ENCODE measurements around the gene KANSL3.

The KANSL3 gene

DNA sequence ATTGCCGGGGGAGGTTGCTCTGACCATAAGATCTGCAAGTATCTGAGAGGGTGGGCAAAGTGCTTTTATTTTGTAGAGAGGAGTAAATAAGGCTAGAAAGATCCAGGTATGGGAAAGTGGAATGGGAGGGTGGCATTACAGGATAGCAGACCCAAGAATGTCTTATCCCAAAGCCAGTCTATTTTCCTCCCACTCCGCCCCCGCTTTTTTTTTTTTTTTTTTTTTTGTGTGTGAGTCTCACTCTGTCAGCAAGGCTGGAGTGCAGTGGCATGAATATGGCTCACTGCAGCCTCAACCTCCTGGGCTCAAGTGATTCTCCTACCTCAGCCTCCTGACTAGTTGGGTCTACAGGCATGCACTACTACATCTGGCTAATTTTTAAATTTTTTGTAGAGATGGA lies 70.0 kb downstream of the KANSL3 start:
- no peak for TF ChIP-seq GATA2 (IDR thresholded peaks at IDR 0.05; ENCODE audit: low read depth, low read length)
- TF ChIP-seq GATA3 (IDR thresholded peaks at IDR 0.05; ENCODE audit: low read depth, low read length): no peak

DNA sequence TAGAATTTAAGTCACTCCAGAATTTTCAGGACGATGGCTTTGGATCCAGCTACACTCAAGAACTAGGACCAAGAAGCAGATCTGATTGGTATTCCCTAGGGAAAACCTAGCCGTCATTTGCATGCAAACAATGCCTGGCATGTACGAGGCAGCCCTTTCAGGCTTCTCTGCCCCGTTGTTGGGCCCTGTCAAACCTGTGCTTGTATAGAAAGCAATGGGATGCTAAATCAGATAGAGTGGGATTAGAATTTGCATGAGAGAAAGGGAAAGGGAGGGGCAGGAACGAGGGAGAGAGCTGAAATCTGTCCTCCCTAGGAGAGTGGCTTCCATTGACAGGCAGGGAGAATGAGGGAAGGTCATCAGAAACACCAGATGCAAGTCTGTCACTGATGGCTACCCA lies 73.0 kb downstream of the KANSL3 start:
- TF ChIP-seq GATA3 (IDR thresholded peaks at IDR 0.05; ENCODE audit: low read depth, low read length): no peak
- no peak for TF ChIP-seq GATA2 (IDR thresholded peaks at IDR 0.05; ENCODE audit: low read depth, low read length)

- TF ChIP-seq GATA2 (IDR thresholded peaks at IDR 0.05; ENCODE audit: low read depth, low read length) (no peak), GATA3 (IDR thresholded peaks at IDR 0.05; ENCODE audit: low read depth, low read length) (no peak)
These were observed 73.5 kb downstream of the KANSL3 start for GRCh38 chr2:96564563-96564962.

DNA sequence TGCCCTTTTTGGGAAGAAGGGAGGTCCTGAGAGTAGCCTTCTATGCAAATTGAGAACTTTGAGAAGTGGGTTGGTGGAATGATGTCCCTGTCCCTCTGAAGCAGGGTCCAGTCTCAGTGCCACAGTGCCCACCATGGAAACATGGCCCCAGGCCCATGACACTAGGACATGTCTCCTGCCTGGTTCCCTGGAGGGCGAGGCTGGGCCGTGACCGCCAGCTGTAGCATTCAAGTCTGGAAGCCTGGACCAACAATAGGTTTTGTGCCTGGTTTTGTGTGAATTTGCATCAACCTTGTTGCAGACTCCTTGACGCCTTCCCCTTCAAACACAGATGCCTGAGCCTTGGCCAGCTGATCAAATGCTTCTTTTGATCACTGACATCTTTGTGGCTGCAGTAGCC lies 74.1 kb downstream of the KANSL3 start:
- TF ChIP-seq GATA3 (IDR thresholded peaks at IDR 0.05; ENCODE audit: low read depth, low read length): no peak
- TF ChIP-seq GATA2 (IDR thresholded peaks at IDR 0.05; ENCODE audit: low read depth, low read length): no peak

DNA sequence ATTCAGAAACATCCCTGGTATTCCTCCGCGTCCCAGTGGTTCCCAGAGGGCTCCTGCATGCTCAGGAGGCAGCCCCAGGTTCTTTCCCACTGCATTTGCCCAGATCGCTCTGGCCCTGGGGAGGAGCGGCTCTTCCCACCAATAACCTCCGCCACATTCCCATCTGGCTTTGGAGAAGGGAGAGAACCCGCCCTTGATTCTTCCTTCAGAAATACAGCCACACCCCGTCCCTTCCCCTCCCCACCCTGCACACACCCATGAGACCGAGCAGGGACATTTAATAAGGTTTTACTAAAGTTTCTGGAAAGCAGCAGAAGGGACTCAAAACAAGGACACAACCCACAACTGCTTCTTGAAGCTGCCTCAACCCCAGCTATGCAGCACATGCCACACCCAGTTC lies 79.6 kb downstream of the KANSL3 start:
- TF ChIP-seq GATA2 (IDR thresholded peaks at IDR 0.05; ENCODE audit: low read depth, low read length): no peak
- no peak for TF ChIP-seq GATA3 (IDR thresholded peaks at IDR 0.05; ENCODE audit: low read depth, low read length)

DNA sequence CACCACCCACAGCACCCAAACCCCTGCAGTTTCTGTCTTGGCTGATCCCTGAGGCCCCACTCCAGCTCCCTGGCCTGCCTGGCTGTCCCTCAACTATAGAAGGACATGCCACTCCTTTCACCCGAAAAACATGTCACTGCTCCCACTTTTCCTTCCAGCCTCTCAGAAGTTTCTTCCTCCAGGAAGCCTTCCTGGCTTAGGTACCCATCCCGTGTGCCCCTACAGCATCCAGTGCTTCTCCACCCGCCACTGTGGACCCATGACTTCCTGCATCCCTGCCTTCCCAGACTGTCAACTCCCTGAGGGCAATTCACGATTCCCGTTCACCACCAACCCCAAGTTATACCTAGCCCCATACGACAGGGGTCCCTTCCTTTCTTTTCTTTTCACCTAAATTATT lies 80.1 kb downstream of the KANSL3 start:
- TF ChIP-seq GATA3 (IDR thresholded peaks at IDR 0.05; ENCODE audit: low read depth, low read length) (no peak), GATA2 (IDR thresholded peaks at IDR 0.05; ENCODE audit: low read depth, low read length) (no peak)

DNA sequence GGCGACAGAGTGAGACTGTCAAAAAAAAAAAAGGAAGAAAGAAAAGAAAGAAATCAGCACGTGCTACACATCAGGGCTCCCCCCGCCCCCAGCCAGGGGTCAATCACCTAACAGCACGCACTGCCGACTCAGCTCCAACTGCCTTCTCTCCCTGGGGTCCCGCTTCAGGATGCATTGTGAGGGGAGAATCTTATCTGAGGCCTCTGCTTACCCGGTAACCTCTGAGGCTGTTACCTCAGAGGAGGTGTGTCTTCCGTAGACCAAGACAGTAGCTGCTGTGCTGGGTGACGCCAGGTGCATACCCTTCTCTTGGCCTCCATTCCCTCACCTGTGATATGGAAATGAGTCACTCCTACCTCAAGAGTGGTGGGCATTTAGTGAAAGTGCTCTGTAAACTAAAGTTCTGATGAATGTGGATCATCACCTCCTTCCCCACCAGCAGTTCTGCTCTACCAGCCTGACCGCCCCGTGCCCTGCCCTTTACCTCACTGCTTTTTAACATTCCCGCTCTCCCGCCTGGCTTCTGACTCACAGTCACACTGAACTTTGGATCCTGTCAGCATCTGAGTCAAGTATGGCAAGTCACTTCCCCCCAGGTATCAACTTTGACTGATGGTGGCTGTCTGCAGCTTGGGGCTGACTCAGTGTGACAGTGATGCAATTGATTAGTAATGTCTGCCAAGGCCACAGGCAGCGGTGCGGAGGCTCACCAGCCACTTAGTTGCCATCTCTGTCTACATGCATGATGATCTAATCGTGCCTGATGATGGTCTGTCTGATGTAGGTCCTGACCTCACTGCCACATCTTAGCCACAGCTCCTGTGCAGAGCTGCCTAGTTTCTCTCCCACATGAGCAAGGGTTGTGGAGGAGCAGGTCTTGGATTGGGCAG lies 81.4 kb downstream of the KANSL3 start:
- no peak for TF ChIP-seq GATA3 (IDR thresholded peaks at IDR 0.05; ENCODE audit: low read depth, low read length)
- TF ChIP-seq GATA2 (IDR thresholded peaks at IDR 0.05; ENCODE audit: low read depth, low read length): no peak

DNA sequence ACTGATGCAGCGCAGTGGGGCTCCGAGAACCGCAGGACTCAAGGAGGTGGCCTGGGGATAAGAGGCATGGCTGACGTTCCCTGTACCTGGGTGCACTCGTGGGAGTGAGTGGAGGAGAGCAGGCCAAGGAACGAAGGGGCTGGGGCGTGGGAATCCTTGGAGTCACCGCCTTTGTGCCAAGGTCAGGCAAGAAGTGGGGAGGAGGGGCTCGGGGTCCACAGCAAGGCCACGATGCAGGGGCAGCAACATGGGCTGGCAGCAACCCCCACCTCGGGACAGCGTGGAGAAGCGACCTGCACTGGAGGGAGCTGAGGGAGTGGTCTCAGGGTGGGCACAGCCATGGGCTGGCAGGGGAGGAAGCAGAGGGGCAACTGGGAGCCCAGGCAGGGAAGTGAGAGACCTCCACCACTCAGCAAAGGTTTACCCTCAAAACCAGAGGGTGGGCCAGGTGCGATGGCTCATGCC lies 82.9 kb downstream of the KANSL3 start:
- TF ChIP-seq GATA3 (IDR thresholded peaks at IDR 0.05; ENCODE audit: low read depth, low read length) (no peak), GATA2 (IDR thresholded peaks at IDR 0.05; ENCODE audit: low read depth, low read length) (no peak)

DNA sequence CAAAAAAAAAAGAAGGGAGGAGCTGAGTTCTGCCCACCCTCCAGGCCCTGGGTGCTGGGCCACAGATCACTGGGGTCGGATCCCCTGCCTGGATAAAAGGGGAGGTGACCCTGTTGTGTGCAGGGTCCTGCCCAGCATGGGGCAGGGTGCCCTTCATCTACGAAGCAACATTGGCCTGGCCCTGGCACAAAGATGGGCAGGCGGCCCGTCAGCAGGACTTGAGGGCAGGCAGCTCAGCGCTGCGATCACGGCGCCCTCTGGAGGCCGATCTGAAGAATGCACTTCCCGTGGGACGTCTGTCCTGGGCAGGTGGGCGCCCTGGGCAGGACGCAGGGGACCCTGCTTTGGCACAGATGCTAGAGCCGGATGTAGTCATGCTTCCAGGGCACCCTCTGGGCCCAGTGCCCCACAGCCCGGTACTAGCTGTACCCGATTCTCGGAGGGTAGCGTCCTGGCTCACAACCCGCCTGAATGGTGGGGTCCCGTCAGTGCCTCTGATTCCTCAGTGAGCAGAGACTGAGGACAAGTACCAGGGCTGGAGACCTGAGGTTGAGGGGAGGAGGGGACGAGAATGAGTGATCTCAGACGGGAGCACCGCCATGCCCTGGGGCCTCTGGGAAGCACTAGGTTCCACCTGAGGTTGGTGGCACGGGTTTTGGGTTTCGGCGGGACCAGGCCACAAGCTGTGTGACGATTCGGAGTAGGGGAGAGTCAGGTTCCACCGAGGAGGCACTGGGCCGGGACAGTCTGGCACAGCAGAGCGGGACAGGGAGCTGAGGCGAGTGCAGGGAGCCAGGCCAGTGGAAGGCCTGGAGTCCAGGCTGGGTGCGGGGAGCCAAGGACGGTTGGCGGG lies 83.6 kb downstream of the KANSL3 start:
- TF ChIP-seq GATA3 (IDR thresholded peaks at IDR 0.05; ENCODE audit: low read depth, low read length) (no peak), GATA2 (IDR thresholded peaks at IDR 0.05; ENCODE audit: low read depth, low read length) (no peak)

- TF ChIP-seq GATA3 (IDR thresholded peaks at IDR 0.05; ENCODE audit: low read depth, low read length) (no peak), GATA2 (IDR thresholded peaks at IDR 0.05; ENCODE audit: low read depth, low read length) (no peak)
These were observed 84.7 kb downstream of the KANSL3 start for GRCh38 chr2:96553176-96553956.

DNA sequence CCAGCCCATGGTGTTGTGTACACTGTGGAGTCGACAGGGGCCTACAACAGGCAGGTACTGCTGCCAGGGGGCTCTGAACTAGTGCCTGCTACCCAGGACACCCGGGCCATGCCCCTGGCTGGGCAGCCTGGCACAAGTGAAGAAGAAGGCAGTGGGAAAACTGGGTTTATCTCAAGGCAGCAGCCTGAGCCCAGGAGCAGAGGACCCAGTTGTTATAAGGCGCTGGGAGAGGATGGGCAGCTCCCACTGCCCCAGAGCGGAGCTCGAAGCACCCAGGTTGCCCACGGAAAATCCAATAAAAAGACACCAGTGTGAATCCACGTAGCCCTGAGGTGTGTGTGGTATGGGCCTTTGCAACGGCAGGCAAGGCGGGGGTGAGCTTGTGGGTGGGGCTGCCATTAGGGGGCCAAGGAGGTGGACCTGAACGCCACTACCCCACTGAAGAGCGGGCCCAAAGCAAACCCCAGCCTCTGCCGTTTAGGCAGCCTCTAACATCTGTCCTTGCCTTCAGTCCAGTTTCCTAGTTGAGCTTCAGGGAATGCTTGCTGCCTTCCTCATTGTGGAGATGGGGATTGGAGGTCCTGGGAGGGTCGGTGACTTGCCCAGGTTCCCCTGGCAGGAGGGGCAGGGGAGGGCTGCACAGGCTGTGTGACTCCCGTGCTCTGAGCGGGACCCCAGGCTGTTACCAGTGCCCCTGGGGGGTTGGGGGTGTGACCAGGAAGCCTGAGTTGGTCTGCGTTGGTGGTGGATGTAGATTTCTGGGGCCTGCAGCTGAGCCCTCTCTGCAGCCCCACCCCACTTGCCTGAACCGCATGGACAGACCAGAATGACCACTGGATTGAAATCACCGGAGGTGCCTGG lies 85.6 kb downstream of the KANSL3 start:
- TF ChIP-seq GATA3 (IDR thresholded peaks at IDR 0.05; ENCODE audit: low read depth, low read length) (no peak), GATA2 (IDR thresholded peaks at IDR 0.05; ENCODE audit: low read depth, low read length) (no peak)

GRCh38 chr2:96551605-96552314 lies 86.4 kb downstream of the KANSL3 start:
- no peak for TF ChIP-seq GATA2 (IDR thresholded peaks at IDR 0.05; ENCODE audit: low read depth, low read length)
- no peak for TF ChIP-seq GATA3 (IDR thresholded peaks at IDR 0.05; ENCODE audit: low read depth, low read length)
